ENCODE measurements around the gene CEMP1.

The CEMP1 gene

GRCh38 chr16:2518823-2519710 is 12.1 kb downstream of the CEMP1 start:
- DNase-seq = no peak

- no peak for DNase-seq
These were observed 13.1 kb downstream of the CEMP1 start for GRCh38 chr16:2517954-2518605.

- DNase-seq = no peak
These were observed 14.6 kb downstream of the CEMP1 start for GRCh38 chr16:2516391-2517240.

GRCh38 chr16:2515180-2515851 is 15.9 kb downstream of the CEMP1 start:
- DNase-seq = no peak

DNA sequence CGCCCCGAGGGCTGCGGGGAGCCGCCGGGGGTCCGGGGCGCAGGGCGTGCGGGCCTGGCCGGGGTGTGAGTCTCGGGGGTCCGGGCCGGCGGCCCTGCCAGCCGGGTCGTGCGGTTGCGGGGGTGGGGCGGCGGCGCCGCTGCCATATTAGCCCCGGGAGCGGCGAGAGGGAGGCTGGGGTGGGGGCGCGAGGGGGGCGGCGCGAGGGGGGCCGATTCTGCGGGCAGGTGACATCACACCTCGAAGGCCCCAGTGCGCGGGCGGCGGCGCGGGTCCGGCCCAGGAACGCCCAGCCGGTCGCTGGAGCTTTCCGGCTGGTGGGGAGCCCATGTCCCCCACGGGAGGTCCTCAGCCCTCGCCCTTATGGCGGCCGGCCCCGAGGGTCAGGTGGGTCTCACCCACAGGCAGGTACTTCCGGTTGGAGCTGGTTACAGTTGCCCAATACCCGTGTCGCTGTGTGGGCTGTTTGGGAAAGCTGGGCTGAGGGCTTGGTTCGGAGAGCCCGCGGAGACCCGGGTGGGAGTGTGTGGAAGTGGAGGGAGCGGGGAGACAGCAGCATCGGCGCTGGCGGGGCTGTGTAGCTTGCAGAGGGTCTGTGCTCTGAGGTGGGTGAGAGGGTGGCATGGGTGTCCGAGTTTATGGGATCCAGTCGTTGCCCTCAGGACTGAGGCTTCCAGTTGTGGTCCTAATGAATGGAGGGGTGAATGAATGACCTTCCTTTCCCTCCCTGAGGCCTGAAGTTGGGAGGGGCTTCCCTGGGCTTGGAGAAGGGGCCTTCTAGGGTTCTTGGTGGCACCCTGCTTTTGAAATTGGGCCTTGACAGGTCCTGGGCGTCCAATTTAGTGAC is 16.7 kb downstream of the CEMP1 start:
- DNase-seq = no peak

DNA sequence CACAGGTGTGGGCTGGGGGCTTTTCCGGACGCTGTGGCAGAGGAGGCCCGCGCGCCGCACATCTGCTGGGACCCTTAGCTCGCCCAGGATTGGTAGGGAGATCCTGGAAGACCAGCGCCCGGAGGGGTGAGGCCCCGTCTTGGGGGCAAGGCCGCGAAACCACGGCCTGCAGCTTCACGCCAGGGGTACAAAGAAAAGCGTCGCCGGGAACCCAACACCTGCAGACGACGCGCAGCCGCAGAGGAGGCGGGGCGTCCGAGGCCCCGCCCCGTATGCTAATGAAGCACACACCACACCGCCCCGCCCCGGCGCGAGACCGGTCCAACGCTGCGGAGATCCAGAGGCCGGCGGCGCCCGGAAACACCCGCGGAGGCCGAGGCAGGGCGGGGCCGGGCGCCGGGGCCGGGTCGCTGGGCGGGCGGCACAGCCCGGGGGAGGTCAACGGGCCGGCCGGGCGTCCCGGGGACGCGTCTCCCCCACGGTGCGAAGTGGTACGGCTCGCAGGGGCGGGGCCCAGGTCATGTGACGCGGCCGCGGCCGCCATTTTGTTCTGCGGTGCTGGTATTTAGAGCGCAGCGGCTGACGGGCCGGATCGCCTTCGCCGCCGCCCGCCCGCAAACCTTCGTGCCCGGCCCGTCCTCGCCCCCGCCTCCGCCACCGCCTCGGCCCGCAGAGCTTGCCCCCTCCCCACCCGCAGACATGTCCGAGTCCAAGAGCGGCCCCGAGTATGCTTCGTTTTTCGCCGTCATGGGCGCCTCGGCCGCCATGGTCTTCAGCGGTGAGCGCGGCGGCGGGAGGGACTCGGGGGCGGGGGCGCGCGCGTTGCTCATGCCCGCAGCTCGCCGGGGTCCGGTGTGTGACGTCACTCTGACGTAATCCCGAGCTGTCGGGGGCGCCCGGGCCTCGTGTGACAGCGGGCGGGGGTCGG is 17.5 kb downstream of the CEMP1 start, which contains the start of gene ATP6V0C:
Gene ATP6V0C, plus strand, starts transcription at position 548 of the 928 bp plus-strand sequence. Its CDS starts 152 bp downstream, at position 700.
- DNase-seq = peak; percentile 94 to 99

DNA sequence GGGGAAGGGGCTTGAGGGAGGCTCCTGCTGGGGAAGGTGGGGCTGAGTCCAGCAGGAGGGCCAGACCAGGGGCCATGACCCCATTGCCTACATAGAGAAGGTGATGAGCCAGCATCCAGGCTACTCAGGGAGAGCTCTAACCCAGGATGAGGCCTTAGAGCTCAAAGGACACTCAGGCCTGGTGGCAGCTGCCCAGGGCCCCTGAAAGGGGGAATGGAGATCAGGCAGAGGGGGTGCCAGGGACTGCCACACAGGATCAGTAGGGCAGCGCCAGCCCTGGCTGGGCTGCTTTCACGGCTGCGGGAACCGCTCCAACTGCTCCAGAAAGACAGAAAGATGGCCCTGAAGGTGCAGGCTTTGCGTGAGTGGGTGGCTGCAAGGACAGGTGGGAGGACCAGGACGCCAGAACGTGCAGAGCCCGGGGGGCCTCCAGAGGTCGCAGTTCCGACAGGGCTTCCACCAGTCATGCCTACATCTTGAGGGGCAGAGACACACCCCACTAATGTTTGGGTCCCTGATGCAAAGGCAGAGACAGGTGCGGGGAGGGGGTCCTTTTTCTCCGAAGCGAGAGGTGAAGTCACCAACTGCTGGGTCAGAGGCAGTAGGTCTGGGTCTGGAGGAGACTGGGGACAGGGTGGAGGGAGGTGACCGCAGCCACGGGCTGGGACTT is 18.3 kb downstream of the CEMP1 start:
- no peak for DNase-seq

DNA sequence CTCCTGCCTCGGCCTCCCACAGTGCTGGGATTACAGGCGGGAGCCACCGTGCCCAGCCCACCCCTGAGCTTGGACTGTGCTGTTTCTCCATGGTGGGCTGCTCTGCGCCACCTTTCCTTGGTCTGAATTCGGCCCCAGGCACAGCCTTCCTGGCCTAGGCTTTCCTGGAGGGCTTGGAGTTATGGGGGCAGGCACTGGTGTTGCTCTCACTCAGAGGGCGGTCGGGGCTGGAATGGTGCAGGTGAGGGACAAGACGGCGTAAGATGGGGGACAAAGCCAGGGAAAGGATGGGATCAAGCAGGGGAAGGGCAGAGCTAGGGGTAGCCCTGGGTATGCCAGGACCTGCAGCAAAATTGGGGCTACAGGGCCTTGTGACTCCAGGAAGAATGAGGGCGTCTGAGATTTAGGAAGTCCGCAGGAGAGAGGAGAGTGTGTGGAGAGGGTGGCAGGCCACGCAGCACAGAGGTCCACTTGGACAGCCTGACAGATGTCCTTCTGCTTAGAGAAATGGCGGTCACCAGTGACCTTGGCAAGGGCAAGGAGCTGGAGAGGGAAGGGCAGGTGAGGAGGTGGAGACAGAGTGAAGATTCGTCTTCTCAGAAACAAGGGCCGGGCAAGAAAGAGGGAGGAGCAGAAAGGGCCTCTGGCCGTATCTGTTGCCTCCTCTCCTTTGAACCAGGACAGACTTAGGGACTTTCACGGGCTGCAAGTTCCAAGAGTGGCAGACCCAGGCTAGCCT is 19.0 kb downstream of the CEMP1 start:
- no peak for DNase-seq

DNA sequence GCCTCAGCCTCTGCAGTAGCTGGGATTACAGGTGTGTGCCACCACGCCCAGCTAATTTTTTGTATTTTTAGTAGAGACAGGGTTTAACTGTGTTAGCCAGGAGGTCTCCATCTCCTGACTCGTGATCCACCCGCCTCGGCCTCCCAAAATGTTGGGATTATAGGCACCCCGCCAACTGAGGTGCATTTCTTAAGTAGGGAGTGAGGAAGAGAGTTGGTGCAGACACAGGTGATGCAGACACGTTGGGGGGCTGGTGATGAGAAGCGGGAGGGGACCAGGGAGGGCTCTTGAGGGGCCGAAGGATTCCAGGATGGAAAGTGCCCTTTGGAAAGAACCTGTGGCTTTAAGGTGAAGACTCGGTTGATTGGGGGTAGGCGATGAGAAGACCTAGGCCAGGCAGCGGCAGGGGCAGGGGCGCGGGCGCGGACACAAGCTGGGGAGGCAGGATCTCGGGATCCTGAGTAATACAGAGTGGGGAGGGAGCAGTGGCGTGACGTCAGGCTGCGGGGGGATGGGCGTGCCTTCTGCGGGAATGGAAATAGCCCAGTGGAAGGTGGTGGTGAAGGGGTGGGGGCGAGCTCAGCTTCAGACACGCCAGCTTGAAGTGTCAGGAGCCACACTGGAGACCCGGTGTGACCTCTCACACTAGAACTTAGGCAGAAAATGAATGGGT is 19.9 kb downstream of the CEMP1 start:
- no peak for DNase-seq

- no peak for DNase-seq
These were observed 22.3 kb downstream of the CEMP1 start for GRCh38 chr16:2508722-2509400.

DNA sequence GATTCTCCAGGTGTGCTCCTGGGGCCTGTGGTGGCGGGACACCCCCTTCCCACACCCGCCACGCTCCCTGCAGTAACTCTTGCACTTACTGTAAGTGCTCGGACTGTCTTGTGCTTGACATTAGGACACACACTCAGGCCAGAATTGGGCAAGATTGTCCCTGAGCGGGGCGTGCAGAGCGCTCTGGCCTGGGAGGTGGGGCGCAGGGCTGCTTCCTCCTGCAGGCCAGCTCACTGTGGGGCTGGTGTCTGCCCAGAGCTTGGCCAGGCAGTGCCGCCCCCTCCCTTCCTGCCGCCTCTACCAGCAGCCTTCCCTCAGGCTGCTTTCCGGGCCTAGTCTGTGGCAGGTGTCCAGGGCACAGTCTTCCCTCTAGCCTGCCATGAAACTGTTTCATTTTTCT is 23.5 kb downstream of the CEMP1 start:
- DNase-seq = no peak

DNA sequence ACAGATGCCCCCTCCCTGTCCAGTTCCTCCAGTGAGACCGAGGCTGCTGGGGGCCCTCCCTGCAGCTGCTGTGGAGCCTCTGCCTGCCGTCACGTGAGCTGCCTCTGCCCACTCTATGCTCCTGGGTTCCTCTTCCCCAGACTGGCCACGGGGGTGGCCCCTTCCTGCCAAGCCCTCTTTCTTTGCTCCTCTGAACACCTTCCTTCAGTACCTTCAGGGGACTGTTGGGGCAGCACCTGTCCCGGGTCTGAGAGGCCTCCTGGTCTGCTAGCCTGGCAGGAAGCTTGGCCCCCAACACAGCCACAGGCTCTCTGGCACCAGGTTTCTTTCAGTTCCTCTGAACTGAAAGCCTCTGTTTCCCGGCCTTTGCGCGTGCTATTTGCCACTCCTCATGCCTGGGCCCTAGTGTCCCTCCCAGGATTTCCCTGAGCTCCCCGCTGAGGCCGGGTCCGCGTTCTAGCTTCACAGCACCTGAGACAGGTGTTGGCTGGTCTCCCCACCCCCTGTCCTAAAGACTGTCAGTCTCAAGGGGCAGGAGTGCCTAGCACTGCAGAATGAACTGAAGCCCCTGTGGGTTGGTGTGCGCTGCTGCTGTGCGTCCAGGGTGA is 24.1 kb downstream of the CEMP1 start:
- no peak for DNase-seq

DNA sequence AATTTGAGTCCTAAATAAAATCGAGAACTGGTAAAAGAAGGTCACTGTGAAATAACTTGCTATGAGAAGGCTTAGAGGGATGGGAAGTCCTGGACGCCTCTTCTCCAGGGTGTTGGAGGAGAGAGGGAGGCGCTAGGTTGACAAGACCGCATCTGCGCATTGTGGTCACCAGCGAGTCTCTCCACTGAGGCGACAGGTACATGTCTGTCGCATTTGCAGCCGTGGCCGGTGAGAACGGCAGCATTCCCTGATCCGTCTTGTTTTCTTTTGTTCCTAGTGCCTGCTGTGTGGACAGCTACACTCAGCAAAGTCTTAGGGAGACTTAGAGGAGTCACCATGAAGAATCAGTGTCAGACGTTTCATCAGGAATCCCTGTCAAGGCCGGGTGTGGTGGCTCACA is 25.5 kb downstream of the CEMP1 start:
- DNase-seq = no peak

GRCh38 chr16:2501946-2502895 is 29.0 kb downstream of the CEMP1 start:
- no peak for DNase-seq

DNA sequence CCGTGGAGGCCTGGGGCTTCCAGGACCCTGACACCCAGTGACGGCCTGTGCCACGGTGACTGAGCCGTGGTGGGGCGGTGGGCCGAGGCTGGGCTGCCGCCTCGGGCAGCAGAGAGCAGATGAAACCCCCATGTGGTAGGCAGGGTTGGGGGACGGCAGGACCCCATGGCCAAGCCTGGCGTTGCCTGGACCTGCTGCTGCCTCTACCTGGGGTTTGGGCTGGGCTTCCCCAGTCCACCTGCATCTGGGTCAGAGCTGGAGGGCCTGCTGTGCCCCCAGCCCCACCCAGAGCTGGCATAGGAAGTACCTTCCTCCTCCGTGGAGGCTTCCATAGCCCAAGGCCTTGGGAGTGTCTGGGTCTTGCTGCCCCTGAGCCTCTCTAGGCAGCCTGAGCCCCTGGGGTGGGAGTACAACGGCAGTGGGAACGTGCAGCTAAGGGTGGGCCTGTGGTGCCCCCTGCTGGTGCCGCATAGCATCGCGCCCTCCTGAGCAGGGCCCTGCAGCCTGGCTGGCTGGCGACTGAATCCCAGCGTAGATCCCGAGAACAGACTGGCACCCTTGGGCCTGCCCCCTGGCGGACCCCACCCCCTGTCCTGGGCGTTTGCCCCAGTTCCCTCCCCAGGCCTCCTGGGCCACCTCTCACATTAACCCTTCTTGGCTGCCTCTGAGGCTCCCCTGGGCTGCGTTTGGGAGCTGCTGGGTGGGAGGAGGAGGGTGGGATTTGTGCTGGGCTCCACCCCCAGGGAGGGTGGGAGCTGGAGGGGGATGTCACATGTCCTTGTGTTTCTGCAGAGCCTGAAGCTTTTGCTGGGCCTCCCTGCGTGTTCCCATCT is 30.1 kb downstream of the CEMP1 start:
- peak; percentile 82 to 83 for DNase-seq

Data from NCI-H187 (cell line).